ENCODE measurements around the gene LPCAT2. TPM values are rescaled to one million over a fixed set of nuclear protein-coding genes. Genes with fewer than 3 reads are reported as not detected.

The LPCAT2 gene
- total and polyA plus RNA-seq, 4 donors: 0.96 to 4.2 (median 2.7) TPM

DNA sequence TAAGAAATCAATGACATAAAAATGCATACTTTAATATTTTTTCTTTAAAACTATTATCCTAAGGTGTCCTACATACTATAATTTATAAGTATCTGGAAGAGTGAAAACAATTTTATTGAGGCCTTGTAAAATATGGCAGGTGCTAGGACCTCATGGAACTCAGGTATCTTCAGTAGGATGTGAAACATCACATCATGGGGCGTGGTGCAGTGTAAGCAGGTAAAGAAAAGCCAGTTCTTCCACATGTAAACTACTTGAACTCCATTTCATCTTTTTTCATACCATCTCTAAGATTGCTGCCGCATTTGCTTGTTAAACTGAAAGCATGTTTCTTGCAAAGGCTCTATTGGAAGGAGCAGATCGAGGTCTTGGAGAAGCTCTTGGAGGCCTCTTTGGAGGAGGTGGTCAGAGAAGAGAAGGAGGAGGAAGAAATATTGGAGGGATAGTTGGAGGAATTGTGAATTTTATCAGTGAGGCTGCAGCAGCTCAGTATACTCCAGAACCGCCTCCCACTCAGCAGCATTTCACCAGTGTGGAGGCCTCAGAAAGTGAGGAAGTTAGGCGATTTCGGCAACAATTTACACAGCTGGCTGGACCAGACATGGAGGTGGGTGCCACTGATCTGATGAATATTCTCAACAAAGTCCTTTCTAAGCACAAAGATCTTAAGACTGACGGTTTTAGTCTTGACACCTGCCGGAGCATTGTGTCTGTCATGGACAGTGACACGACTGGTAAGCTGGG lies 57.7 kb downstream of the LPCAT2 start, which contains the start of gene CAPNS2:
TSS of gene CAPNS2 (plus strand) at position 253 of the 744 bp plus-strand sequence. CDS start at position 326, 73 bp downstream.
- Histone ChIP-seq H3K27me3 (ENCODE audit: control insufficient read depth in 4 of 4, insufficient read depth in 4 of 4, low read length in 3 of 4) (no peaks in the 10 kb centered on the region), H3K36me3 (ENCODE audit: control insufficient read depth in 4 of 4, insufficient read depth in 3 of 4, low read depth in 1 of 4, low read length in 3 of 4) (no peaks in the 10 kb centered on the region), H3K9me3 (ENCODE audit: control insufficient read depth in 4 of 4, low read length in 3 of 4) (no peaks in the 10 kb centered on the region), H3K9ac (ENCODE audit: low read depth in 1 of 2, low read length in 2 of 2) (no peak within 1 kb of the TSS), H3K27ac (ENCODE audit: low read depth in 1 of 2, low read length in 2 of 2) (no peak within 1 kb of the TSS), H3K4me1 (ENCODE audit: control insufficient read depth in 4 of 4, insufficient read depth in 4 of 4, low read length in 3 of 4) (no peaks in the 10 kb centered on the region), H3K4me3 (ENCODE audit: low read depth in 1 of 3, low read length in 3 of 3) (no peak within 1 kb of the TSS)
- no peak for DNase-seq (ENCODE audit: low spot score)
- TF ChIP-seq YY1 (IDR thresholded peaks at IDR 0.05) (no peak), RXRA (IDR thresholded peaks at IDR 0.05) (no peak), TAF1 (conservative IDR thresholded peaks at IDR 0.05) (no peak), GABPA (IDR thresholded peaks at IDR 0.05 in 1 of 2, conservative IDR thresholded peaks at IDR 0.05 in 1 of 2) (no peak), HNF4A (conservative IDR thresholded peaks at IDR 0.05) (no peak)
- TF ChIP-seq, protein P1, sequence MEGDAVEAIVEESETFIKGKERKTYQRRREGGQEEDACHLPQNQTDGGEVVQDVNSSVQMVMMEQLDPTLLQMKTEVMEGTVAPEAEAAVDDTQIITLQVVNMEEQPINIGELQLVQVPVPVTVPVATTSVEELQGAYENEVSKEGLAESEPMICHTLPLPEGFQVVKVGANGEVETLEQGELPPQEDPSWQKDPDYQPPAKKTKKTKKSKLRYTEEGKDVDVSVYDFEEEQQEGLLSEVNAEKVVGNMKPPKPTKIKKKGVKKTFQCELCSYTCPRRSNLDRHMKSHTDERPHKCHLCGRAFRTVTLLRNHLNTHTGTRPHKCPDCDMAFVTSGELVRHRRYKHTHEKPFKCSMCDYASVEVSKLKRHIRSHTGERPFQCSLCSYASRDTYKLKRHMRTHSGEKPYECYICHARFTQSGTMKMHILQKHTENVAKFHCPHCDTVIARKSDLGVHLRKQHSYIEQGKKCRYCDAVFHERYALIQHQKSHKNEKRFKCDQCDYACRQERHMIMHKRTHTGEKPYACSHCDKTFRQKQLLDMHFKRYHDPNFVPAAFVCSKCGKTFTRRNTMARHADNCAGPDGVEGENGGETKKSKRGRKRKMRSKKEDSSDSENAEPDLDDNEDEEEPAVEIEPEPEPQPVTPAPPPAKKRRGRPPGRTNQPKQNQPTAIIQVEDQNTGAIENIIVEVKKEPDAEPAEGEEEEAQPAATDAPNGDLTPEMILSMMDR (IDR thresholded peaks at IDR 0.05; ENCODE audit: low read depth, low read length, missing input control): no peak
- 92% methylated on average over 9 of the region's 9 CpGs for WGBS

GRCh38 chr16:55567382-55567781 lies 58.5 kb downstream of the LPCAT2 start:
- H3K36me3 ChIP-seq (ENCODE audit: control insufficient read depth in 4 of 4, insufficient read depth in 3 of 4, low read depth in 1 of 4, low read length in 3 of 4): no peaks in the 10 kb centered on the region
- no peaks in the 10 kb centered on the region for H3K27me3 ChIP-seq (ENCODE audit: control insufficient read depth in 4 of 4, insufficient read depth in 4 of 4, low read length in 3 of 4)
- H3K9me3 ChIP-seq (ENCODE audit: control insufficient read depth in 4 of 4, low read length in 3 of 4): no peaks in the 10 kb centered on the region
- TF ChIP-seq, protein P2, sequence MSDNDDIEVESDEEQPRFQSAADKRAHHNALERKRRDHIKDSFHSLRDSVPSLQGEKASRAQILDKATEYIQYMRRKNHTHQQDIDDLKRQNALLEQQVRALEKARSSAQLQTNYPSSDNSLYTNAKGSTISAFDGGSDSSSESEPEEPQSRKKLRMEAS (IDR thresholded peaks at IDR 0.05): no peak
- TF ChIP-seq TAF1 (conservative IDR thresholded peaks at IDR 0.05): no peak
- TF ChIP-seq RAD21 (IDR thresholded peaks at IDR 0.05): no peak
- TF ChIP-seq GABPA (IDR thresholded peaks at IDR 0.05 in 1 of 2, conservative IDR thresholded peaks at IDR 0.05 in 1 of 2): no peak
- TF ChIP-seq FOXA1 (IDR thresholded peaks at IDR 0.05): no peak
- no peak for TF ChIP-seq REST (IDR thresholded peaks at IDR 0.05)
- TF ChIP-seq, protein P3, sequence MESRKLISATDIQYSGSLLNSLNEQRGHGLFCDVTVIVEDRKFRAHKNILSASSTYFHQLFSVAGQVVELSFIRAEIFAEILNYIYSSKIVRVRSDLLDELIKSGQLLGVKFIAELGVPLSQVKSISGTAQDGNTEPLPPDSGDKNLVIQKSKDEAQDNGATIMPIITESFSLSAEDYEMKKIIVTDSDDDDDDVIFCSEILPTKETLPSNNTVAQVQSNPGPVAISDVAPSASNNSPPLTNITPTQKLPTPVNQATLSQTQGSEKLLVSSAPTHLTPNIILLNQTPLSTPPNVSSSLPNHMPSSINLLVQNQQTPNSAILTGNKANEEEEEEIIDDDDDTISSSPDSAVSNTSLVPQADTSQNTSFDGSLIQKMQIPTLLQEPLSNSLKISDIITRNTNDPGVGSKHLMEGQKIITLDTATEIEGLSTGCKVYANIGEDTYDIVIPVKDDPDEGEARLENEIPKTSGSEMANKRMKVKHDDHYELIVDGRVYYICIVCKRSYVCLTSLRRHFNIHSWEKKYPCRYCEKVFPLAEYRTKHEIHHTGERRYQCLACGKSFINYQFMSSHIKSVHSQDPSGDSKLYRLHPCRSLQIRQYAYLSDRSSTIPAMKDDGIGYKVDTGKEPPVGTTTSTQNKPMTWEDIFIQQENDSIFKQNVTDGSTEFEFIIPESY (IDR thresholded peaks at IDR 0.05): no peak
- TF ChIP-seq SP1 (IDR thresholded peaks at IDR 0.05): no peak
- TF ChIP-seq ATF3 (IDR thresholded peaks at IDR 0.05): no peak
- TF ChIP-seq HNF4G (IDR thresholded peaks at IDR 0.05): no peak
- no peak for TF ChIP-seq JUND (IDR thresholded peaks at IDR 0.05)
- no peak for TF ChIP-seq NR2F2 (IDR thresholded peaks at IDR 0.05)
- TF ChIP-seq HNF4A (conservative IDR thresholded peaks at IDR 0.05): no peak
- 76% methylated on average over 3 of the region's 3 CpGs for WGBS
- H3K4me1 ChIP-seq (ENCODE audit: control insufficient read depth in 4 of 4, insufficient read depth in 4 of 4, low read length in 3 of 4): no peaks in the 10 kb centered on the region
- no peak overlapping the region for H3K27ac ChIP-seq (ENCODE audit: low read depth in 1 of 2, low read length in 2 of 2)
- H3K9ac ChIP-seq (ENCODE audit: low read depth in 1 of 2, low read length in 2 of 2): no peak overlapping the region
- no peak overlapping the region for H3K4me3 ChIP-seq (ENCODE audit: low read depth in 1 of 3, low read length in 3 of 3)
- DNase-seq (ENCODE audit: low spot score): no peak

Measured in liver (tissue), 9 donors.